Ammon's horn (tissue), 1 donor: ENCODE data around the gene SLC22A2.
A peak's percentile ranks its signal among the peaks of the same experiment; 100 is the strongest.
"Not testable (repeated sequence)": the region's sequence is repeated elsewhere in the genome, so short reads cannot be mapped to it uniquely, and the experiment has no call there.

Experiments
- DNase-seq: peaks from one replicate; pipeline ENCODE4 v3.0.0-alpha.2; 2016; ENCODE audit warnings: low spot score

SLC22A2 gene

DNA sequence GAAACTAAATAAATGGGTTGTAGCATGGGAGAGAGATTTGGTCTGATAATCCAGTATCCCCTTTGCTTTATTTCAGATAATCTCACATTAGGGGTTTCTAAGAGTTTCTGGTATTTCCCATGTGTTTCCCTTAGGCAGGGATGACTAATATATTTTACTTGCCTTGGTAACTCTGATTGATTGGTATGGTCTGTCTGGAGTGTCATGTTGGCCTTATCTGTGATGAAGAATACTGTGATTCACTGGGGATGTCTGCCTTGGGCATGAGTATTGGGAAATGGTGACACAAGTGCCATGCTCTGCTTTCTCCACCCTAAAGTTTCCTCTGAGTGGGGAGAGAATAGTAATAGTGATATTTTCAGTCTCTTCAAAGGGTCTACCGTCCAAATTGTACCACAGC, 10.1 kb downstream of the SLC22A2 start:
- DNase-seq: no peak

DNA sequence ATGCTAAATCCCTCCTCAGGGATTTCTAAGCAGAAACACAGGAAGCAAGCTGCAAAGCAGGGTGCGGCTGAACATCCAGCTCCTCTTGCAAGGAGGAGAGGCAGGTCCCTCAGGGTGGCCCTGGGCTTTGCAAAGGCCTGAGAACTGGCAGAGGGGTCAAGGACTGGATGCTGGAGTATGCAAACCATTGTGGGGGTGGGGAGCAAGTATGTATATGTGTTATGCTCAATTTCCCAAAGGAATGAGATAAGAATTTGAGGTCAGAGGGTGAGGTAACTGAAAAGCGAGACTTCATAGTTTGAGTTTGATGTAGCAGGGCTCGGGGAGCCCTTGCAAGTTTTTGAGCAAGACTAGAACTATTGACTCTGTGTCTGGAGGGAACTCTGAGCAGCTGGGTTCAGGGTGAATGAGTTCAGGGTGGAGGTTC, 11.2 kb downstream of the SLC22A2 start:
- no peak for DNase-seq

DNA sequence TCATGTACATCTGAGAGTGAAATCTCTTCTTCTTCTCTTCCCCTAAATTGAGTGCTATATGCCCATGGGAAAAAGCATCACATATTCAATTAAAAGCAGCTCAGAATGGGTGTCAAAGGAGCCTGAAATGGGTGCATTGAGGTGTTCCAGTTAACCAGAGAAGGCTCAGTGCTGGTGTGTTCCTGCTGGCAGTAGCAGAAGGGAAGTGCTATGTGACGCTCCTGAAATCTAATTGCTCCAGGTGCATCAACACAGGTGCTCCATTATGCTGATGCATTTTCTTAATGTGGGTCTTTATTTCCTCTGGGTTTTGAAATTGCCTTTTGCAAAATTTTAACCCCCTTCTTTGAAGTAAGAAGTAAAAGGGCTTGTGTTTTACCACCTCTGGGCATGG, 17.9 kb downstream of the SLC22A2 start:
- DNase-seq: no peak

DNA sequence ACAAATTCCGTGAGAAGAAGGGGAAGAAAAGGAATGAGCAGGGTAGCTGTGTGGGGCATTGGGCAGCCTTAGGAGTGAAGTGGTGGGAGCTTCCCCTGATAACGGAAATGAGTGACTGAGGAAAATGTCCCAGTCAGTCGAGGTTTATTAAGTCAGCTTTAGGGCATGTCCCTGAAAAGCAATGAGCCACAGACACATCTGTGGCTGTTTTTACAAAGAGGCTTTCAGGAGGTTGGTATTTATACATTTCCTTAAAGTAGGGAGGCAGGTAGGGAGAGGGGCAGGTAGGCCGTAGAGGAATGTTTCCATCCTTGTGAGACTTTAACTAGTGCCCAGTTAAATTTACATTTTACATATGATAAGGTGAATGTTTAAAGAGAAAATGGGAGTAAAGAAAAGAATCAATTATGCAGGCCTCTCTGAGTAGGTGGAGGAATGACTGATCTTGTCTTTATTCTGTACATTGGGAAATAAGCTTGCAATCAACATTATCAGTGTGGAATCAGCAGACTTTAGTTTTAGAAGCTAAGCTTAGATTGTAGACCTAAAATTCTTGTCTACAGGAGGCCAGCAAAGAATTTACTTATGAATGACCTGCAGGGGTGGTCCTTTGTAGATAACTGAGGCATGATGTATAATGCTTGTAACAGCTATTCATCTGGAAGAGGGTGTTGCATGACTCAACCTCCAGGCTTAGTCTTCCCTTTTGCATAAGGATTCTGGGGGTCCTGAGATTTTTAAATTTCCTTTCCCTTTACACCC, 18.5 kb downstream of the SLC22A2 start:
- no peak for DNase-seq

- DNase-seq: no peak
Measured at GRCh38 chr6:160238761-160239751, 19.6 kb downstream of the SLC22A2 start.

- DNase-seq: no peak
Measured at GRCh38 chr6:160238278-160238711, 20.3 kb downstream of the SLC22A2 start.

DNA sequence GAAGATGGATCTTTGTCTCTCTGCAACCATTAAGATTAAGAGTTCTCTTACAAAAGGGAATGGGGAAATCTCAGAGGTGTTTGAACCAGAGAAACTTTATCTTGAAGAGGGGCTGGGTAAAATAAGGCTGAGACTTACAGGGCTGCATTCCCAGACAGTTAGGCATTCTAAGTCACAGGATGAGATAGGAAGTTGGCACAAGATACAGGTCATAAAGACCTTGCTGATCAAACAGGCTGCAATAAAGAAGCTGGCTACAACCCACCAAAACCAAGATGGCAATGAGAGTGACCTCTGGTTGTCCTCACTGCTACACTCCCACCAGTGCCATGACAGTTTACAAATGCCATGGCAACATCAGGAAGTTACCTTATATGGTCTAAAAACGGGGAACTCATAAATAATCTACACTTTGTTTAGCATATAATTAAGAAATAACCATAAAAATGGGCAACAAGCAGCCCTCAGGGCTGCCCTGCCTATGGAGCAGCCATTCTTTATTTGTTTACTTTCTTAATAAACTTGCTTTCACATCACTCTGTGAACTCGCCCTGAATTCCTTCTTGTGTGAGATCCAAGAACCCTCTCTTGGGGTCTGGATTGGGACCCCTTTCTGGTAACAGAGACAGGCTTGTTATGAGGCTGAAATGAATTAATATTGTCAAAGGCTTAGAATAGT, 20.9 kb downstream of the SLC22A2 start:
- not testable (repeated sequence) for DNase-seq

GRCh38 chr6:160236235-160236872, 22.3 kb downstream of the SLC22A2 start:
- not testable (repeated sequence) for DNase-seq

- not testable (repeated sequence) for DNase-seq
Measured at GRCh38 chr6:160233950-160234640, 24.5 kb downstream of the SLC22A2 start.

DNA sequence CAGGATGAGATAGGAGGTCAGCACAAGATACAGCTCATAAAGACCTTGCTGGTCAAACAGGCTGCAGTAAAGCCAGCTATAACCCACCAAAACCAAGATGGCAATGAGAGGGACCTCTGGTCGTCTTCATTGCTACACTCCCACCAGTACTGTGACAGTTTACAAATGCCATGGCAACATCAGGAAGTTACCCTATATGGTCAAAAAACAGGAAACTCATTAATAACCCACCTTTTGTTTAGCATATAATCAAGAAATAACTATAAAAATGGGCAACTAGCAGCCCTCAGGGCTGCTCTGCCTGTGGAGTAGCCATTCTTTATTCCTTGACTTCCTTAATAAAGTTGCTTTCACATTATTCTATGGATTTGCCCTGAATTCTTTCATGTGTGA, 30.9 kb downstream of the SLC22A2 start:
- DNase-seq: no peak

DNA sequence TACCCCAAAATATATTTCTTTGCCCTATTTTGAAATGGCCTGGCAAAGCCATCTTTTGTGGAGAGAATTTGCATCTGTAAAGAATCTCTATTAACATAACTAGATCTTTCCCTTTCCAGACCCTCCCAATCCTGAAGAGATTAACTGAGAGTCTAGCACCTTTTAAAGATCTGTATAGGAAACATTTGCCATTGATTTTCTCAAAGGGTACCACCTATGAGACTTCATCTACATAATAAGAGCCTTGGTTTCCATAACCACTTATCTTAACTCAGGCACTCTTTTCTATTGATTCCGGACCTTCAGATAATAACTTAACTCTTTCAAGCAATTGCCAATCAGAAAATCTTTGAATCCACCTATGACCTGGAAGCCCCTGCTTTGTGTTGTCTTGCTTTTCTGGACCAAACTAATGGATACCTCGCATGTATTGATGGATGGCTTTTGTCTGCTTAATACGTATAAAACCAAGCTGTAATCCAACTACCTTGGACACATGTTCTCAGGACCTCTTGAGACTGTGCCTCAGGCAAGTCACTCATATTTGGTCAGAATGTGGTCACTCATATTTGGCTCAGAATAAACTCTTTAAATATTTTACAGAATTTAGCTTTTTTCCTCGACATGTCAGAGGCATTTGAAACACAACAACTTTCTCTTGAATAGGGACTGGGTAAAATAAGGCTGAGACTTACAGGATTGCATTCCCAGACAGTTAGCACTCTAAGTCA, 31.4 kb downstream of the SLC22A2 start:
- DNase-seq: no peak

DNA sequence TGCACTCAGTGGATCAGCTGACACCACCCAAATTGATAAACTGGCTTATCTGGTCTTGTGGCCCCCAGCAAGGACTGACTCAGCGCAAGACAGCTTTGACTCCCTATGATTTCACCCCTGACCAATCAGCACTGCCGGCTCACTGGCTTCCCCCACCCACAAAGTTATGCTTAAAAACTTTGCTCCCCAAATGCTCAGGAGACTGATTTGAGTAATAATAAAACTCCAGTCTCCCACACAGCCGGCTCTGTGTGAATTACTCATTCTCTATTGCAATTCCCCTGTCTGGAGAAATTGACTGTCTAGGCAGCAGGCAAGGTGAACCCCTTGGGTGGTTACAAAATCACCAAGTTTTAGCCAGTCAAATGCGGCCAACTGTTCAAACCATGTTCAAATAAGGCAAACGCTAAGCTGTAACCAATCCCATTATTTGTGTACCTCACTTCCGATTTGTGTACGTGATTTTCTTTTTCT, 32.5 kb downstream of the SLC22A2 start:
- no peak for DNase-seq

DNA sequence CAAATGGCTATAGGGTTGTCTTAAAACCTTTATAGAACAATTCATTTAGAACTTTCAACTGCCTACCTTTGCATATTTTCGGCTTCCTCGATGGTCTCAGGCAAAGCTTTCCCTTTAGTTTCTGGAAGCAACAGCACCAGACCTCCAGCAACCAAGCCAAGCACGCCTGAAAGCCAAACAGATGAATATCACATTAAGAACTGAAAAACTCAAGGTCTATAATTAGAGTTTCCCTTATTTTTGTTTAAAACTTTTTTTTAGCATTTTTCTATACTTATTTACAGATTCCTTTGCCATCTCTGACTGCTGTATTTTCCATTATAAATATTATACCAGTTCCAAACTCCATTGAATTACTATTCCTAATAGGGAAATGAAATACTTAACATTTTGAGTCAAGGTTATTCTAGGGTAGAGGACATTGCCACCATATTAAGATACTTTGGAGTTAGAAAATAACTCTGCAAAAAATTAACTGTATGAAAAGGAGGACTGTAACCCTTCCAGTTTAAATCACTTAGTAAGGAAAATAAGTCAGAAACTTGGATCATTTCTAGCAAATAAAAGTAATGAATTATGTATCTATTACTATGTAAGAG, 33.9 kb downstream of the SLC22A2 start:
- DNase-seq: no peak

GRCh38 chr6:160222491-160222890, 36.1 kb downstream of the SLC22A2 start:
- no peak for DNase-seq

DNA sequence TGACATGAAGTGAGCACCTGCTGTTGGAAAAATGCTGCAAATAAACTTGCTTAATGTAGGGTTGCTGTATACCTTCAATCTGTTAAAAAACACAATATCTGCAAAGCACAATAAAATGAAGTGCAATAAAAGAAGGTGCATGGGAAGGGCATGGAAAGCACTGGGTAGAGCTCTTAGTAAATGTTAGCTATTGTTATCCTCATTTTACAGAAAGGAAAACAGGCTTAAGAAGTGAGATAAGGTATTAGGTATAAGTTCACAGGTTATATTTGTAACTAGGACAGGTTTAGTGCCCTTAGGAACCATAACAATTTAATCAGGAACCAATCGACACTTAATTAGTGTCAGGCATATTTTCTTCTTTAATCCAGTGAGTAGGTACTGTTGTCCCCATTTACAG, 36.7 kb downstream of the SLC22A2 start:
- DNase-seq: no peak

DNA sequence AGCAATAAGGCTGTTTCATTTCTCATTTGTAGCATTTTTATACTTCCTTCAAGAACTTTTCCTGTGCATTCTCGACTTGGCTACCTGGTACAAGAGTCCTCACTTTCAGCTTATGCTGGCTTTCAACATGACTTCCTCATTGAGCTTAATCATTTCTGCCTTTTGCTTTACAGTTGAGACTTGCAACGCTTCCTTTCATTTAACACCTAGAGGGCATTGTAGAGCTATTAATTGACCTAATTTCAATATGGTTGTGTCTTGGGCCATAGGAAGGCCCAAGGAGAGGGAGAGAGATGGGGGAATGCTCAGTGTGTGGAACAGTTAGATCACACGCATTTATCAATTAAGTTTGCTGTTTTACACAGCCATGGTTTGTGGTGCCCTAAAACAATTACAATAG, 37.2 kb downstream of the SLC22A2 start:
- DNase-seq: peak; percentile 3

DNA sequence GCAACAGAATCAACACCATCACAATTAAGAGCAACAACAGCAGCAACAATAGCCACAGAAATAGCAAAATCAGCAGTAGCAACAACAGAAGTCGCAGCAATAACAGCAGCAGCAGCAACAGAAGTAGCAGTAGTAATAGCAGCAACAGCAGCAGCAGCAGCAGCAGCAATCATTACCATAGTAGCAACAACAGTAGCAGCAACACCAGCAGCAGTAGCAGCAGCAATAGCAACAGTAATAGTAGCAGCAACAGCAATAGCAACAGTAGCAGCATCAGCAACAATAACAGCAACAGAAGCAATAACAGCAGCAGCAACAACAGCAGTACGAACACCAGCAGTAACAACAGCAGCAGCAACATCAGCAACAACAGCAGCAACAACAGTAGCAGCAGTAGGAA, 39.8 kb downstream of the SLC22A2 start:
- no peak for DNase-seq

GRCh38 chr6:160217863-160218262, 40.8 kb downstream of the SLC22A2 start:
- no peak for DNase-seq

DNA sequence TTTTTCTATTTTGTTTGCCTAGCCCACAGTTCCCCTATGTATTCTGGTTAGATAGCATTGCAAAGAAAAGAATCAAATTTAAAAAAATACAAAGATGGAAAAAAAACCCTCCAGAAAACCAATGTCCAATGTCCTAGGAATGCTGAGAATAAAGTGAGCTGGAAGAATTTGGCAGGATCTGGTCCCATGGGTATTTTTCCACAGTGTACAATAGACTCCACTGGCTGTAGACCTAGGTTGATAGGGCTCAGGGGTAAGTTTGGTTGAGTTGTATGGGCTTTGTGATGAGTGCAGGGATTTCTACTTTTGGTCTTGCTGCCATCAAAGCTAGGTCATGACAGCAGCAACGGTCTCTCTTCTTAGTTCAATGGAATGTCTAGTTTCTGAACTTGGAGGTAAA, 41.5 kb downstream of the SLC22A2 start:
- no peak for DNase-seq

- DNase-seq: no peak
Measured at GRCh38 chr6:160215232-160215631, 43.4 kb downstream of the SLC22A2 start.
